ENCODE results near the gene PTPN14. TPM values are rescaled to one million over a fixed set of nuclear protein-coding genes. Genes with fewer than 3 reads are reported as not detected.

PTPN14 gene
- total and polyA plus RNA-seq, 2 experiments from 2014 or later, result 18.7 to 70.2 TPM

DNA sequence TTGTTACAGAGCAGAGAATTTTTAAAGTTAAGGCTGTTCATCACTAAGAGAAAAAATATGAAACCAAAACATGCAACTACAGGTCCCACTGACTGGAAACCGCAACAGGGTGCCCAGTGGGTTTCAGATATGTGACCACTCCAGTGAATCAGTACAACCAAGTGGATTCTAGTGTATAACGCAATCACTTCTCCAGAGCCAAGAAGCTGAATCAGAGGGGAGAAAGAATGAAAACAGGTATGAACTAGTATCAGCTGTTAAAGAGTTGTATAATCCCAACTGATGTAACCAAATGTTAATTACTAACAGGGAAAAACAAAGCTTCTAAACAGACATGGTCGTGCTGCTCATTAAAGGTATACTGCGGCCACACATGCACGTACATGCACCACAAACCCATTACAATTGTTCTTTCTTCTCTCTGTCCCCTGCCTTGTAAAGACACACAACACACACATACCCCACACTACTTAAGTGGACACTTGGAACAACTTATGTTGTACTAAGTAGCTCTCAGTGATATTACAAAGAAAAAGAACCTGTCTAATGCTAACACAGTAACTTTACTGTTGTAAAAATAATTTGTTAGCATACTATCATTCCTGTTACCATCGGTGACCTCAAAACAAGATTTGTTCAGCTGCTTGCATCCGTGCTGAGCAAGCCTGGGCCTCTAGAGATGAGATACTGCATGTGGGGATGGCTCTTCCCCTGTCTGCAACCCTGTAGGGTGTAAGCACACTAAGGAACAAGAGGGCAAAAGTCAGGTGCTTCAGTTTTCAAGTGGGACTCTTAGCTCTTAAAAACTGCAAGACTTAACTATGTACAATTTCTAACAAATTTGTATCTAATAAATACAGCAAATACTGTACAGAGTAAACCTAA lies 74.2 kb downstream of the PTPN14 start:
- H3K36me3 Mint-ChIP-seq (ENCODE audit: low read depth), result no peaks in the 10 kb centered on the region; the same call in 2 of the 3 replicates

DNA sequence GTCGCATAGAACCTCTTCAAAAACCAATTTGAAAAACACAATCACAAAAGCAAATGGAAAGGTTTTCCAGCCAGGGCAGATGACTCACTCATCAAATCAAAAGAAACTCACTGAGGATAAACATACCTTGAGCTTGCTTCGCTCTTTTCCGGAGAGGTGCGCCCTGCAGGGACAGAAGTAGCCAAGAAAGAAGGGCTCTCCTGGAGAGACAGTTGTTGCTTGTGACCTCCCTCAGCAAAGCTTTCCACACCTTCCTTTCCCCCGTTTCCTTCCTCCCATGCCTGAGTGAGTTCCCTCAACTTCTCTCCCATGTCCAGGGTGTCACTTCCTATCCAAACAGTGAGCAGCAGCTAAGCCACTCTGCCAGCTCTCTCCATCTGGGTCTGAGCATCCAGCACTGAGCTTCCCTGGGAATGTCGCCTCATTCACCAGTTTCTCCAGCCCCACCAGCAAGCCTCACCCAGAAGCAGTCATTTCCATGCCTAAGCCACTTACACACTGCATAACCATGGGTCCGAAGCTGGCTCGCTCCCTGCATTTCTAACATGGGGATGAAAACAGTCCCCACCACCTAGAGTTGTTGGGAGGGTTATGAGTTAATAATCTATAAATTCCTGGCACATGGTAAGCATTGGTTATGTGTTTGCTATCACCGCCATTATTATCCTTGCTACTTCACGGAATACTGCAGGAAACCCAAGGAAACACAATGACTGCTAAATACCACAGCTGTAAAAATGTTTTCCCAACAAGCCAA lies 75.0 kb downstream of the PTPN14 start:
- no peaks in the 10 kb centered on the region for H3K9me3 Mint-ChIP-seq
- no peak overlapping the region for H3K4me3 Mint-ChIP-seq
- Histone ChIP-seq H3K27me3 (ENCODE audit: insufficient read depth) (no peaks in the 10 kb centered on the region), H3K27ac (ENCODE audit: low read depth) (0 out of 2 replicates have a peak overlapping the region, but pooled peaks have one; percentile 40), H3K79me2 (replicated peaks; ENCODE audit: insufficient read depth) (peaks cover 96% of the 10 kb centered on the region), H3F3A (replicated peaks; ENCODE audit: low read depth) (no peaks in the 10 kb centered on the region), H3K4me2 (0 out of 2 replicates have a peak overlapping the region, but pooled peaks have one; percentile 25), H3K4me1 (ENCODE audit: insufficient read depth) (peaks cover 63% of the 10 kb centered on the region), H3K9me2 (ENCODE audit: insufficient read depth) (no peaks in the 10 kb centered on the region), H3K4me3 (no peak overlapping the region), H3K36me3 (ENCODE audit: insufficient read depth) (no peaks in the 10 kb centered on the region), H2AFZ (no peak overlapping the region), H4K20me1 (replicated peaks; ENCODE audit: insufficient read depth) (peaks cover 4% of the 10 kb centered on the region; the same call in 1 of the 2 replicates)
- H3K27ac Mint-ChIP-seq, result peak overlapping the region; percentile 55; the same call in 1 of the 2 replicates
- ATAC-seq (peak; percentile 33), DNase-seq (ENCODE audit: low spot score) (no peak)
- H3K36me3 Mint-ChIP-seq (ENCODE audit: low read depth), result no peaks in the 10 kb centered on the region; the same call in 2 of the 3 replicates
- H3K27me3 Mint-ChIP-seq (ENCODE audit: insufficient read depth, low read depth, poor library complexity), result peaks cover 3% of the 10 kb centered on the region
- H3K4me1 Mint-ChIP-seq, result peaks cover 51% of the 10 kb centered on the region
- TF ChIP-seq NANOG (IDR thresholded peaks at IDR 0.05; ENCODE audit: borderline replicate concordance) (no peak), ZNF331 (CRISPR knock-in tag; IDR thresholded peaks at IDR 0.05; ENCODE audit: low read depth) (no peak), ZNF114 (CRISPR knock-in tag; IDR thresholded peaks at IDR 0.05) (no peak), POLR2AphosphoS5 (IDR thresholded peaks at IDR 0.05; ENCODE audit: low read depth) (no peak)
- TF ChIP-seq, protein P1, sequence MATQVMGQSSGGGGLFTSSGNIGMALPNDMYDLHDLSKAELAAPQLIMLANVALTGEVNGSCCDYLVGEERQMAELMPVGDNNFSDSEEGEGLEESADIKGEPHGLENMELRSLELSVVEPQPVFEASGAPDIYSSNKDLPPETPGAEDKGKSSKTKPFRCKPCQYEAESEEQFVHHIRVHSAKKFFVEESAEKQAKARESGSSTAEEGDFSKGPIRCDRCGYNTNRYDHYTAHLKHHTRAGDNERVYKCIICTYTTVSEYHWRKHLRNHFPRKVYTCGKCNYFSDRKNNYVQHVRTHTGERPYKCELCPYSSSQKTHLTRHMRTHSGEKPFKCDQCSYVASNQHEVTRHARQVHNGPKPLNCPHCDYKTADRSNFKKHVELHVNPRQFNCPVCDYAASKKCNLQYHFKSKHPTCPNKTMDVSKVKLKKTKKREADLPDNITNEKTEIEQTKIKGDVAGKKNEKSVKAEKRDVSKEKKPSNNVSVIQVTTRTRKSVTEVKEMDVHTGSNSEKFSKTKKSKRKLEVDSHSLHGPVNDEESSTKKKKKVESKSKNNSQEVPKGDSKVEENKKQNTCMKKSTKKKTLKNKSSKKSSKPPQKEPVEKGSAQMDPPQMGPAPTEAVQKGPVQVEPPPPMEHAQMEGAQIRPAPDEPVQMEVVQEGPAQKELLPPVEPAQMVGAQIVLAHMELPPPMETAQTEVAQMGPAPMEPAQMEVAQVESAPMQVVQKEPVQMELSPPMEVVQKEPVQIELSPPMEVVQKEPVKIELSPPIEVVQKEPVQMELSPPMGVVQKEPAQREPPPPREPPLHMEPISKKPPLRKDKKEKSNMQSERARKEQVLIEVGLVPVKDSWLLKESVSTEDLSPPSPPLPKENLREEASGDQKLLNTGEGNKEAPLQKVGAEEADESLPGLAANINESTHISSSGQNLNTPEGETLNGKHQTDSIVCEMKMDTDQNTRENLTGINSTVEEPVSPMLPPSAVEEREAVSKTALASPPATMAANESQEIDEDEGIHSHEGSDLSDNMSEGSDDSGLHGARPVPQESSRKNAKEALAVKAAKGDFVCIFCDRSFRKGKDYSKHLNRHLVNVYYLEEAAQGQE (IDR thresholded peaks at IDR 0.05; ENCODE audit: unreplicated experiment), result no peak
- TF ChIP-seq, protein P2, sequence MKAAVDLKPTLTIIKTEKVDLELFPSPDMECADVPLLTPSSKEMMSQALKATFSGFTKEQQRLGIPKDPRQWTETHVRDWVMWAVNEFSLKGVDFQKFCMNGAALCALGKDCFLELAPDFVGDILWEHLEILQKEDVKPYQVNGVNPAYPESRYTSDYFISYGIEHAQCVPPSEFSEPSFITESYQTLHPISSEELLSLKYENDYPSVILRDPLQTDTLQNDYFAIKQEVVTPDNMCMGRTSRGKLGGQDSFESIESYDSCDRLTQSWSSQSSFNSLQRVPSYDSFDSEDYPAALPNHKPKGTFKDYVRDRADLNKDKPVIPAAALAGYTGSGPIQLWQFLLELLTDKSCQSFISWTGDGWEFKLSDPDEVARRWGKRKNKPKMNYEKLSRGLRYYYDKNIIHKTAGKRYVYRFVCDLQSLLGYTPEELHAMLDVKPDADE (IDR thresholded peaks at IDR 0.05), result no peak

More for the DNA sequence above, 74.2 kb downstream of the PTPN14 start:
- Histone ChIP-seq H4K20me1 (replicated peaks; ENCODE audit: insufficient read depth) (peaks cover 4% of the 10 kb centered on the region; the same call in 1 of the 2 replicates), H3K27me3 (ENCODE audit: insufficient read depth) (no peaks in the 10 kb centered on the region), H3K36me3 (ENCODE audit: insufficient read depth) (no peaks in the 10 kb centered on the region), H3F3A (replicated peaks; ENCODE audit: low read depth) (no peaks in the 10 kb centered on the region), H2AFZ (no peak overlapping the region), H3K79me2 (replicated peaks; ENCODE audit: insufficient read depth) (peaks cover 96% of the 10 kb centered on the region), H3K4me2 (0 out of 2 replicates have a peak overlapping the region, but pooled peaks have one; percentile 25), H3K4me1 (ENCODE audit: insufficient read depth) (peaks cover 60% of the 10 kb centered on the region), H3K4me3 (no peak overlapping the region), H3K27ac (ENCODE audit: low read depth) (0 out of 2 replicates have a peak overlapping the region, but pooled peaks have one; percentile 40), H3K9me2 (ENCODE audit: insufficient read depth) (no peaks in the 10 kb centered on the region)
- H3K9me3 Mint-ChIP-seq, result no peaks in the 10 kb centered on the region
- TF ChIP-seq JUNB (IDR thresholded peaks at IDR 0.05; ENCODE audit: unreplicated experiment) (no peak), EZH2 (IDR thresholded peaks at IDR 0.05; ENCODE audit: low read depth, unreplicated experiment) (no peak), ZNF114 (CRISPR knock-in tag; IDR thresholded peaks at IDR 0.05) (no peak)
- TF ChIP-seq, protein P1 (IDR thresholded peaks at IDR 0.05; ENCODE audit: unreplicated experiment), result no peak
- TF ChIP-seq, protein P2 (IDR thresholded peaks at IDR 0.05), result no peak
- ATAC-seq (peak; percentile 42; the same call in 1 of the 3 replicates), DNase-seq (ENCODE audit: low spot score) (no peak)
- H3K4me3 Mint-ChIP-seq, result no peak overlapping the region; the same call in 2 of the 3 replicates
- H3K27me3 Mint-ChIP-seq (ENCODE audit: insufficient read depth, low read depth, poor library complexity), result peaks cover 3% of the 10 kb centered on the region
- H3K4me1 Mint-ChIP-seq, result peaks cover 44% of the 10 kb centered on the region
- peak overlapping the region; percentile 3; the same call in 1 of the 2 replicates for H3K27ac Mint-ChIP-seq

Data from GM23338 (cell line).